ENCODE data around the gene DNAI1.

The DNAI1 gene

GRCh38 chr9:34463901-34464232 lies 5.3 kb downstream of the DNAI1 start:
- Histone ChIP-seq H4K20me1 (ENCODE audit: insufficient read depth, low read length) (no peaks in the 10 kb centered on the region), H3K36me3 (ENCODE audit: insufficient read depth, low read length) (no peaks in the 10 kb centered on the region), H3K79me2 (ENCODE audit: insufficient read depth, low read length) (no peaks in the 10 kb centered on the region), H3K27me3 (ENCODE audit: insufficient read depth, low read length) (no peaks in the 10 kb centered on the region), H3F3A (ENCODE audit: insufficient read depth, low read length) (no peaks in the 10 kb centered on the region), H3K9me3 (ENCODE audit: low read length) (no peaks in the 10 kb centered on the region), H3K4me1 (ENCODE audit: insufficient read depth, low read length, severe bottlenecking) (peaks cover 2% of the 10 kb centered on the region), H3K4me2 (ENCODE audit: low read length) (no peak overlapping the region), H2AFZ (ENCODE audit: low read length) (no peak overlapping the region), H3K9ac (ENCODE audit: low read length) (no peak overlapping the region), H3K9me2 (ENCODE audit: low read depth, low read length) (no peaks in the 10 kb centered on the region), H3K4me3 (ENCODE audit: low read depth, low read length, poor library complexity, severe bottlenecking) (no peak overlapping the region), H3K27ac (ENCODE audit: low read depth, low read length, poor library complexity, severe bottlenecking) (no peak overlapping the region)
- TF ChIP-seq EZH2 (IDR thresholded peaks at IDR 0.05; ENCODE audit: borderline replicate concordance, low read length) (no peak), CTCF (IDR thresholded peaks at IDR 0.05; ENCODE audit: low read length) (no peak)

- H3K36me3 ChIP-seq (ENCODE audit: insufficient read depth, low read length) = no peaks in the 10 kb centered on the region
- H3K79me2 ChIP-seq (ENCODE audit: insufficient read depth, low read length) = no peaks in the 10 kb centered on the region
- no peaks in the 10 kb centered on the region for H3F3A ChIP-seq (ENCODE audit: insufficient read depth, low read length)
- H4K20me1 ChIP-seq (ENCODE audit: insufficient read depth, low read length) = no peaks in the 10 kb centered on the region
- no peak overlapping the region for H3K4me2 ChIP-seq (ENCODE audit: low read length)
- TF ChIP-seq EZH2 (IDR thresholded peaks at IDR 0.05; ENCODE audit: borderline replicate concordance, low read length) (no peak), CTCF (IDR thresholded peaks at IDR 0.05; ENCODE audit: low read length) (no peak)
- no peaks in the 10 kb centered on the region for H3K9me3 ChIP-seq (ENCODE audit: low read length)
- no peak overlapping the region for H3K27ac ChIP-seq (ENCODE audit: low read depth, low read length, poor library complexity, severe bottlenecking)
- no peak overlapping the region for H3K9ac ChIP-seq (ENCODE audit: low read length)
- no peaks in the 10 kb centered on the region for H3K27me3 ChIP-seq (ENCODE audit: insufficient read depth, low read length)
- no peak overlapping the region for H3K4me3 ChIP-seq (ENCODE audit: low read depth, low read length, poor library complexity, severe bottlenecking)
- no peaks in the 10 kb centered on the region for H3K4me1 ChIP-seq (ENCODE audit: insufficient read depth, low read length, severe bottlenecking)
- H3K9me2 ChIP-seq (ENCODE audit: low read depth, low read length) = no peaks in the 10 kb centered on the region
- no peak overlapping the region for H2AFZ ChIP-seq (ENCODE audit: low read length)
These were observed 6.0 kb downstream of the DNAI1 start for GRCh38 chr9:34464571-34464970.

GRCh38 chr9:34465468-34465867 lies 6.9 kb downstream of the DNAI1 start:
- H3K9ac ChIP-seq (ENCODE audit: low read length) = no peak overlapping the region
- no peak overlapping the region for H3K4me2 ChIP-seq (ENCODE audit: low read length)
- no peaks in the 10 kb centered on the region for H3K9me2 ChIP-seq (ENCODE audit: low read depth, low read length)
- H3K4me3 ChIP-seq (ENCODE audit: low read depth, low read length, poor library complexity, severe bottlenecking) = no peak overlapping the region
- no peaks in the 10 kb centered on the region for H3K27me3 ChIP-seq (ENCODE audit: insufficient read depth, low read length)
- no peaks in the 10 kb centered on the region for H3K4me1 ChIP-seq (ENCODE audit: insufficient read depth, low read length, severe bottlenecking)
- TF ChIP-seq EZH2 (IDR thresholded peaks at IDR 0.05; ENCODE audit: borderline replicate concordance, low read length) = no peak
- no peak for TF ChIP-seq CTCF (IDR thresholded peaks at IDR 0.05; ENCODE audit: low read length)
- no peaks in the 10 kb centered on the region for H3F3A ChIP-seq (ENCODE audit: insufficient read depth, low read length)
- H2AFZ ChIP-seq (ENCODE audit: low read length) = no peak overlapping the region
- no peaks in the 10 kb centered on the region for H3K79me2 ChIP-seq (ENCODE audit: insufficient read depth, low read length)
- no peaks in the 10 kb centered on the region for H3K36me3 ChIP-seq (ENCODE audit: insufficient read depth, low read length)
- no peaks in the 10 kb centered on the region for H4K20me1 ChIP-seq (ENCODE audit: insufficient read depth, low read length)
- H3K27ac ChIP-seq (ENCODE audit: low read depth, low read length, poor library complexity, severe bottlenecking) = no peak overlapping the region
- H3K9me3 ChIP-seq (ENCODE audit: low read length) = no peaks in the 10 kb centered on the region

Data from OCI-LY1 (cell line).